H1 (cell line): Measurements from ENCODE around the gene TBC1D10A. TPM values are rescaled to one million over a fixed set of nuclear protein-coding genes. Genes with fewer than 3 reads are reported as not detected.

ENCODE experiments used
- CTCF ChIA-PET: fragments of 300-600 bp; sonication (Branson Sonifier 250); formaldehyde crosslinking; loops from one replicate; lab custom pipeline; 2021; ENCODE audit not compliant: partially characterized antibody; lab: Charles Lee
- POLR2A ChIA-PET: fragments of 300-600 bp; sonication (Branson Sonifier 250); formaldehyde crosslinking; loops from one replicate; lab custom pipeline; 2021; ENCODE audit warnings: inconsistent platforms; ENCODE audit not compliant: partially characterized antibody; lab: Charles Lee
- DNase-seq, 2 experiments: peaks; one replicate each; pipeline versions ENCODE4 v3.0.0 to v3.0.0-alpha.2; 2010 to 2022; ENCODE audit warnings: low spot score in 2 of 2, low read depth in 1 of 2, mixed read lengths in 1 of 2
- FAIRE-seq: peaks from 2 replicates; lab custom pipeline; 2011; peaks lifted over from hg19 to GRCh38; lab: Jason Lieb, UNC
- H2AFZ ChIP-seq: 2 replicates; pipeline ENCODE4 v1.8.1; 2012; ENCODE audit warnings: low read length, inconsistent platforms
- H2AK5ac ChIP-seq: 2 replicates; pipeline ENCODE4 v1.6.1; 2013; ENCODE audit warnings: low read depth, low read length
- H2BK120ac ChIP-seq: replicated peaks from 2 replicates; pipeline ENCODE3; 2013; ENCODE audit warnings: low read depth, low read length, inconsistent platforms
- H2BK12ac ChIP-seq: 2 replicates; pipeline ENCODE4 v1.6.1; 2013; ENCODE audit warnings: low read depth, low read length
- H2BK15ac ChIP-seq: 2 replicates; pipeline ENCODE4 v1.6.1; 2013; ENCODE audit warnings: low read length
- H2BK20ac ChIP-seq: 2 replicates; pipeline ENCODE4 v1.6.1; 2013; ENCODE audit warnings: low read length
- H2BK5ac ChIP-seq: 2 replicates; pipeline ENCODE4 v1.6.1; 2013; ENCODE audit warnings: low read depth, low read length
- H3K14ac ChIP-seq: 2 replicates; pipeline ENCODE4 v1.6.1; 2013; ENCODE audit warnings: inconsistent platforms; ENCODE audit not compliant: insufficient read length
- H3K18ac ChIP-seq: 2 replicates; pipeline ENCODE4 v1.6.1; 2013; ENCODE audit warnings: low read length; ENCODE audit errors: extremely low read depth
- H3K23ac ChIP-seq: 2 replicates; pipeline ENCODE4 v1.6.1; 2013; ENCODE audit warnings: inconsistent platforms; ENCODE audit not compliant: insufficient read length
- H3K23me2 ChIP-seq: 2 replicates; pipeline ENCODE4 v1.6.1; 2013; ENCODE audit warnings: low read depth, low read length
- H3K27ac ChIP-seq: 2 replicates; pipeline ENCODE4 v1.6.1; 2011; ENCODE audit warnings: low read depth, low read length, inconsistent platforms
- H3K27me3 ChIP-seq, 4 experiments: replicated peaks in 1 of 4; 1 replicate in 1 of 4; 2 replicates in 3 of 4; pipeline versions ENCODE4 v1.6.1 to v1.8.1; 2011 to 2013; ENCODE audit warnings: low read length in 3 of 4, mild to moderate bottlenecking in 3 of 4, inconsistent platforms in 2 of 4, mixed read lengths in 2 of 4, moderate library complexity in 1 of 4; ENCODE audit not compliant: control insufficient read depth in 3 of 4, insufficient read depth in 3 of 4; ENCODE audit errors: extremely low read depth in 1 of 4
- H3K36me3 ChIP-seq, 4 experiments: 2 replicates each; pipeline versions ENCODE4 v1.6.1 to v1.8.1; 2011 to 2013; ENCODE audit warnings: mild to moderate bottlenecking in 4 of 4, low read length in 3 of 4, moderate library complexity in 2 of 4, control low read depth in 1 of 4, inconsistent platforms in 1 of 4; ENCODE audit not compliant: insufficient read depth in 4 of 4, control insufficient read depth in 2 of 4
- H3K4ac ChIP-seq: replicated peaks from 2 replicates; pipeline ENCODE3; 2013; ENCODE audit warnings: low read length, low read depth, mixed read lengths, inconsistent platforms; ENCODE audit not compliant: insufficient read length
- H3K4me1 ChIP-seq, 4 experiments: replicated peaks in 1 of 4; 1 replicate in 1 of 4; 2 replicates in 3 of 4; pipeline versions ENCODE4 v1.6.1 to v1.8.1; 2011 to 2013; ENCODE audit warnings: low read length in 3 of 4, inconsistent platforms in 2 of 4, mixed read lengths in 1 of 4; ENCODE audit not compliant: insufficient read depth in 4 of 4, control insufficient read depth in 3 of 4
- H3K4me2 ChIP-seq, 2 experiments: 2 replicates each; pipeline versions ENCODE4 v1.6.1 to v1.8.1; 2011 to 2013; ENCODE audit warnings: low read depth in 2 of 2, low read length in 2 of 2, control low read depth in 1 of 2, inconsistent platforms in 1 of 2, mild to moderate bottlenecking in 1 of 2; ENCODE audit not compliant: insufficient read depth in 1 of 2
- H3K4me3 ChIP-seq, 4 experiments: fragments of 200-600, 300-600 bp in 1 of 4; sonication (generic), shearing (Covaris generic), sonication (Bioruptor Twin) in 1 of 4; 2 replicates each; pipeline versions ENCODE4 v1.5.1 to v1.8.1; 2011 to 2016; ENCODE audit warnings: low read length in 4 of 4, low read depth in 3 of 4, control low read depth in 2 of 4, inconsistent platforms in 2 of 4, mild to moderate bottlenecking in 2 of 4, mixed read lengths in 1 of 4, moderate library complexity in 1 of 4; ENCODE audit not compliant: insufficient read depth in 2 of 4; ENCODE audit errors: extremely low read depth in 1 of 4
- H3K56ac ChIP-seq: replicated peaks from 2 replicates; pipeline ENCODE3; 2013; ENCODE audit warnings: low read depth, mild to moderate bottlenecking, mixed read lengths, low read length, inconsistent platforms; ENCODE audit not compliant: insufficient read length
- H3K79me1 ChIP-seq: 2 replicates; pipeline ENCODE4 v1.6.1; 2013; ENCODE audit warnings: low read depth, low read length, control low read depth
- H3K79me2 ChIP-seq, 2 experiments: 2 replicates each; pipeline versions ENCODE4 v1.6.1 to v1.8.1; 2012 to 2013; ENCODE audit warnings: low read length in 2 of 2, mild to moderate bottlenecking in 2 of 2, inconsistent platforms in 1 of 2; ENCODE audit not compliant: insufficient read depth in 2 of 2, control insufficient read depth in 1 of 2
- H3K9ac ChIP-seq, 4 experiments: replicated peaks in 1 of 4; 1 replicate in 1 of 4; 2 replicates in 3 of 4; pipeline versions ENCODE4 v1.6.1 to v1.8.1; 2011 to 2013; ENCODE audit warnings: low read depth in 3 of 4, low read length in 3 of 4, control low read depth in 2 of 4, mild to moderate bottlenecking in 2 of 4, moderate library complexity in 2 of 4, inconsistent platforms in 1 of 4; ENCODE audit errors: extremely low read depth in 1 of 4
- H3K9me3 ChIP-seq, 2 experiments: 2 replicates each; pipeline versions ENCODE4 v1.6.1 to v1.8.1; 2012 to 2013; ENCODE audit warnings: mild to moderate bottlenecking in 2 of 2, moderate library complexity in 2 of 2, control low read depth in 1 of 2, inconsistent platforms in 1 of 2, low read depth in 1 of 2, low read length in 1 of 2, mixed read lengths in 1 of 2; ENCODE audit not compliant: insufficient read depth in 2 of 2
- H4K20me1 ChIP-seq, 2 experiments: replicated peaks in 1 of 2; 2 replicates each; pipeline versions ENCODE3 to v1.8.1; 2011 to 2013; ENCODE audit warnings: inconsistent platforms in 2 of 2, low read length in 2 of 2, mild to moderate bottlenecking in 1 of 2; ENCODE audit not compliant: insufficient read depth in 2 of 2, control insufficient read depth in 1 of 2
- H4K5ac ChIP-seq: 2 replicates; pipeline ENCODE4 v1.6.1; 2013; ENCODE audit warnings: low read length, low read depth, mixed read lengths, inconsistent platforms; ENCODE audit not compliant: insufficient read length
- H4K8ac ChIP-seq: 2 replicates; pipeline ENCODE4 v1.8.0; 2013; ENCODE audit warnings: mild to moderate bottlenecking, moderate library complexity, low read length, inconsistent platforms; ENCODE audit not compliant: insufficient read depth; ENCODE audit errors: extremely low read depth
- H4K91ac ChIP-seq: replicated peaks from 2 replicates; pipeline ENCODE3; 2013; ENCODE audit warnings: low read length, mixed read lengths, inconsistent platforms; ENCODE audit not compliant: insufficient read length
- ATF2 ChIP-seq: IDR thresholded peaks from 2 replicates; pipeline ENCODE4 v1.6.1; 2012; ENCODE audit warnings: low read length, inconsistent platforms
- CBX8 ChIP-seq: fragments of 300-800, 300-1000 bp; sonication (generic); IDR thresholded peaks from 2 replicates; pipeline ENCODE4 v1.7.1; 2016; ENCODE audit warnings: low read depth, low read length, borderline replicate concordance
- CEBPB ChIP-seq: IDR thresholded peaks from 2 replicates; pipeline ENCODE4 v1.6.1; 2012; ENCODE audit warnings: low read depth, low read length
- CHD2 ChIP-seq: IDR thresholded peaks from 2 replicates; pipeline ENCODE4 v1.6.1; 2012; ENCODE audit warnings: low read length, improper control_type of control experiment
- CREB1 ChIP-seq: IDR thresholded peaks from 2 replicates; pipeline ENCODE4 v1.6.1; 2012; ENCODE audit warnings: inconsistent platforms
- KDM5A ChIP-seq: fragments of 200-600 bp; IDR thresholded peaks from 2 replicates; pipeline ENCODE4 v1.7.1; 2012; ENCODE audit warnings: mild to moderate bottlenecking, low read length, inconsistent platforms, mixed read lengths
- MAFK ChIP-seq: IDR thresholded peaks from 2 replicates; pipeline ENCODE4 v1.6.1; 2012; ENCODE audit warnings: low read depth, mild to moderate bottlenecking, improper control_type of control experiment, low read length
- MAX ChIP-seq: IDR thresholded peaks from 2 replicates; pipeline ENCODE4 v1.6.1; 2012; ENCODE audit warnings: inconsistent platforms
- POLR2AphosphoS5 ChIP-seq: IDR thresholded peaks from 2 replicates; pipeline ENCODE4 v1.6.1; 2011; ENCODE audit warnings: low read depth, low read length
- POU5F1 ChIP-seq: IDR thresholded peaks from 2 replicates; pipeline ENCODE4 v1.6.1; 2011; ENCODE audit warnings: low read depth, mild to moderate bottlenecking, low read length, moderate library complexity
- SIRT6 ChIP-seq: IDR thresholded peaks from one replicate; pipeline ENCODE4 v1.7.1; 2012; ENCODE audit warnings: low read length, inconsistent platforms
- SIX5 ChIP-seq: IDR thresholded peaks from 2 replicates; pipeline ENCODE4 v1.6.1; 2011; ENCODE audit warnings: mild to moderate bottlenecking, low read depth, low read length
- TAF1 ChIP-seq: IDR thresholded peaks from 2 replicates; pipeline ENCODE4 v1.6.1; 2011; ENCODE audit warnings: mild to moderate bottlenecking, low read depth, low read length
- ZNF274 ChIP-seq: IDR thresholded peaks from 2 replicates; pipeline ENCODE4 v1.7.0; 2012; ENCODE audit warnings: low read length, borderline replicate concordance; ENCODE audit errors: extremely low read depth
- whole genome bisulfite sequencing, 2 experiments: shearing (Covaris generic) in 1 of 2; methylation state at CpG; one replicate each; pipeline versions ENCODE4 v1.1.6 to v1.1.7; 2013 to 2015; ENCODE audit warnings: low lambda C conversion rate in 2 of 2, mixed read lengths in 2 of 2, inconsistent platforms in 1 of 2, low coverage in 1 of 2, missing lambda C conversion rate in 1 of 2; ENCODE audit not compliant: insufficient replicate concordance in 2 of 2, insufficient coverage in 1 of 2, insufficient read length in 1 of 2; ENCODE audit errors: extremely low coverage in 1 of 2, missing lambda C conversion rate in 1 of 2; 5-methylcytosine and 5-hydroxymethylcytosine counted together
- polyA plus RNA-seq, 7 experiments: library from polyadenylated mRNA; depleted of rRNA in 3 of 7; stranded (reverse) in 5 of 7; unstranded in 2 of 7; fragments of >200 nt in 5 of 7; fragments of 200-250 nt in 2 of 7; gene quantifications; 1 replicate in 5 of 7; 2 replicates in 1 of 7; 4 replicates in 1 of 7; pipeline versions ENCODE4 v1.2.1 to v1.2.3, GENCODE V29; 2011 to 2013; ENCODE audit warnings: missing spikeins in 2 of 7, mixed read lengths in 2 of 7
- total RNA-seq: library from RNA; stranded (reverse); fragmentation: NEBNext Ultra II Directional; extraction: Animal tissue kit (Norgen Biotek cat#: 25700); gene quantifications from 2 replicates; pipeline ENCODE4 v1.2.1, GENCODE V29; 2021

The TBC1D10A gene
- total and polyA plus RNA-seq, 2 of the 8 experiments (the other 6 are each of a cell fraction or from before 2014, with no cell fraction given), result 5.4 to 7.0 TPM

GRCh38 chr22:30351226-30351625 is 24.5 kb upstream of the TBC1D10A start:
- Histone ChIP-seq H3K4me3 (no peak overlapping the region), H3K4me2 (no peak overlapping the region), H2BK15ac (no peak overlapping the region), H2BK5ac (no peak overlapping the region), H3K4me1 (peaks cover 0 to 4% (median 2%) of the 10 kb centered on the region in 4 experiments; a peak in 5 of 7 replicates), H2AK5ac (no peak overlapping the region), H3K79me2 (peaks cover 15 to 59% of the 10 kb centered on the region in 2 experiments), H3K18ac (no peak overlapping the region), H3K79me1 (peaks cover 11% of the 10 kb centered on the region), H3K36me3 (peaks cover 16 to 63% (median 42%) of the 10 kb centered on the region in 4 experiments), H3K9me3 (no peaks in the 10 kb centered on the region), H3K9ac (no peak overlapping the region), H3K27me3 (no peaks in the 10 kb centered on the region), H3K23ac (no peak overlapping the region), H3K14ac (no peak overlapping the region), H2BK12ac (no peak overlapping the region), H3K56ac (no peak overlapping the region), H2BK120ac (no peak overlapping the region), H4K91ac (no peak overlapping the region), H3K23me2 (no peaks in the 10 kb centered on the region; the same call in 1 of the 2 replicates), H2AFZ (no peak overlapping the region), H4K5ac (no peak overlapping the region), H3K27ac (no peak overlapping the region), H4K8ac (no peak overlapping the region), H2BK20ac (no peak overlapping the region), H4K20me1 (peaks cover 20 to 21% of the 10 kb centered on the region in 2 experiments), H3K4ac (no peak overlapping the region)
- FAIRE-seq (no peak), DNase-seq (no peak)
- WGBS, 2 experiments, result 96% methylated on average over 3 of the region's 3 CpGs; no CpG with 5 or more reads in 1 of the 2 experiments
- ChIA-PET CTCF (no interaction called here), POLR2A (no interaction called here)
- TF ChIP-seq POLR2AphosphoS5, result no peak
- no peak for TF ChIP-seq TAF1
- TF ChIP-seq CBX8, result no peak
- TF ChIP-seq SIRT6, result no peak
- TF ChIP-seq ATF2, result no peak
- no peak for TF ChIP-seq MAFK
- TF ChIP-seq MAX, result no peak
- no peak for TF ChIP-seq KDM5A
- no peak for TF ChIP-seq ZNF274
- TF ChIP-seq CEBPB, result no peak
- TF ChIP-seq CREB1, result no peak
- no peak for TF ChIP-seq CHD2
- no peak for TF ChIP-seq POU5F1
- TF ChIP-seq SIX5, result no peak
